Stimulated activated CD4-positive, alpha-beta T cell treated with anti-CD3 and anti-CD28 coated beads, Interleukin-1b, Interleukin-23, amount 100 ng/mL, for 48 hours (primary cell): ENCODE data around the gene MRPL24.
"Not testable (repeated sequence)": the region's sequence is repeated elsewhere in the genome, so short reads cannot be mapped to it uniquely, and the experiment has no call there.

Source experiments
- DNase-seq: peaks from one replicate; pipeline ENCODE4 v3.0.0-alpha.2; 2020

Gene MRPL24

GRCh38 chr1:156740741-156741480 is at the start of gene MRPL24:
Gene MRPL24, minus strand, starts transcription at chr1:156741088. Its CDS starts 2,384 bp downstream, at chr1:156738704.
- peak; percentile 98 for DNase-seq

- DNase-seq: no peak
These were observed 48.9 kb upstream of the MRPL24 start for GRCh38 chr1:156789621-156790318.

- no peak for DNase-seq
These were observed 47.2 kb upstream of the MRPL24 start for GRCh38 chr1:156788136-156788535.

- no peak for DNase-seq
These were observed 45.8 kb upstream of the MRPL24 start for GRCh38 chr1:156786640-156787039.

GRCh38 chr1:156785458-156785857 is 44.6 kb upstream of the MRPL24 start:
- no peak for DNase-seq

- no peak for DNase-seq
These were observed 40.8 kb upstream of the MRPL24 start for GRCh38 chr1:156781585-156782186.

- no peak for DNase-seq
These were observed 36.7 kb upstream of the MRPL24 start for GRCh38 chr1:156777573-156777972.

GRCh38 chr1:156776942-156777341 is 36.1 kb upstream of the MRPL24 start:
- DNase-seq: no peak

GRCh38 chr1:156775799-156776198 is 34.9 kb upstream of the MRPL24 start:
- DNase-seq: peak; percentile 16

- no peak for DNase-seq
These were observed 32.7 kb upstream of the MRPL24 start for GRCh38 chr1:156773607-156774006.

GRCh38 chr1:156772728-156773497 is 32.0 kb upstream of the MRPL24 start:
- DNase-seq: no peak

GRCh38 chr1:156772222-156772621 is 31.3 kb upstream of the MRPL24 start:
- DNase-seq: no peak

- no peak for DNase-seq
These were observed 27.9 kb upstream of the MRPL24 start for GRCh38 chr1:156768610-156769295.

GRCh38 chr1:156767879-156768604 is 27.2 kb upstream of the MRPL24 start:
- DNase-seq: peak; percentile 26

GRCh38 chr1:156767101-156767878 is 26.4 kb upstream of the MRPL24 start, which contains the start of gene PRCC:
Gene PRCC, plus strand, starts transcription at chr1:156767535. Its CDS starts 237 bp downstream, at chr1:156767772.
- peak; percentile 99 for DNase-seq

GRCh38 chr1:156766298-156767100 is 25.6 kb upstream of the MRPL24 start:
- DNase-seq: no peak

- DNase-seq: no peak
These were observed 24.8 kb upstream of the MRPL24 start for GRCh38 chr1:156765666-156766065.

- DNase-seq: not testable (repeated sequence)
These were observed 24.2 kb upstream of the MRPL24 start for GRCh38 chr1:156765136-156765535.

GRCh38 chr1:156760796-156761104 is 19.9 kb upstream of the MRPL24 start:
- DNase-seq: no peak
